A673 (cell line): Measurements from ENCODE around the gene KIF1A. TPM values are rescaled to one million over a fixed set of nuclear protein-coding genes. Genes with fewer than 3 reads are reported as not detected.
"Not testable (repeated sequence)": the region's sequence is repeated elsewhere in the genome, so short reads cannot be mapped to it uniquely, and the experiment has no call there.

Source experiments
- BruUV-seq: library from RNA; stranded (reverse); fragments of 400-500 nt; replicated peaks from 2 replicates; lab custom pipeline; 2021; lab: Mats Ljungman, UMichigan
- CTCF ChIA-PET: fragments of 300-600 bp; sonication (Branson Sonifier 250); formaldehyde crosslinking; loops from one replicate; lab custom pipeline; 2022; ENCODE audit warnings: antibody characterized with exemption; lab: Charles Lee
- POLR2A ChIA-PET: fragments of 300-600 bp; sonication (Branson Sonifier 250); formaldehyde crosslinking; loops from one replicate; lab custom pipeline; 2022; ENCODE audit warnings: antibody characterized with exemption; ENCODE audit not compliant: low non-redundant PET; lab: Charles Lee
- DNase-seq: peaks from one replicate; pipeline ENCODE4 v3.0.0-alpha.2; 2015; ENCODE audit warnings: low spot score
- H3K27ac ChIP-seq: fragments of 200-600 bp; sonication (generic); 2 replicates; pipeline ENCODE4 v1.5.1; 2016; ENCODE audit warnings: mixed run types, low read depth, mild to moderate bottlenecking, mixed read lengths, antibody characterized with exemption, low read length; ENCODE audit not compliant: poor library complexity, severe bottlenecking
- H3K27me3 ChIP-seq: fragments of 200-600 bp; sonication (generic); replicated peaks from 2 replicates; pipeline ENCODE4 v1.6.1; 2017; ENCODE audit warnings: mixed run types, low read depth, mild to moderate bottlenecking, mixed read lengths, antibody characterized with exemption, low read length; ENCODE audit not compliant: insufficient read depth, poor library complexity
- H3K36me3 ChIP-seq: fragments of 200-600 bp; sonication (generic); 2 replicates; pipeline ENCODE4 v1.6.1; 2016; ENCODE audit warnings: mixed run types, mild to moderate bottlenecking, mixed read lengths, antibody characterized with exemption, low read length; ENCODE audit not compliant: insufficient read depth, poor library complexity, severe bottlenecking
- H3K4me1 ChIP-seq: fragments of 200-600 bp; sonication (generic); 2 replicates; pipeline ENCODE4 v1.6.1; 2017; ENCODE audit warnings: mixed run types, mild to moderate bottlenecking, mixed read lengths, antibody characterized with exemption, low read length; ENCODE audit not compliant: insufficient read depth, poor library complexity, severe bottlenecking
- H3K4me3 ChIP-seq: fragments of 200-600 bp; sonication (generic); 2 replicates; pipeline ENCODE4 v1.5.1; 2016; ENCODE audit warnings: low read depth, mixed run types, mild to moderate bottlenecking, mixed read lengths, low read length; ENCODE audit not compliant: poor library complexity, severe bottlenecking
- H3K9me3 ChIP-seq: fragments of 200-600 bp; sonication (generic); 2 replicates; pipeline ENCODE4 v1.6.1; 2016; ENCODE audit warnings: mixed run types, low read depth, mild to moderate bottlenecking, mixed read lengths, antibody characterized with exemption, low read length; ENCODE audit not compliant: poor library complexity, severe bottlenecking
- intact Hi-C: fragments of 100-400 bp; cut with micrococcal nuclease; formaldehyde crosslinking; loops from one replicate; pipeline ENCODE4 v1.10.0; 2022; ENCODE audit not compliant: unreplicated experiment
- total RNA-seq: library from RNA; stranded (reverse); gene quantifications from 2 replicates; pipeline ENCODE4 v1.2.3, GENCODE V29; 2021

Gene KIF1A
- total RNA-seq, 1 experiment from 2014 or later: 330 TPM

DNA sequence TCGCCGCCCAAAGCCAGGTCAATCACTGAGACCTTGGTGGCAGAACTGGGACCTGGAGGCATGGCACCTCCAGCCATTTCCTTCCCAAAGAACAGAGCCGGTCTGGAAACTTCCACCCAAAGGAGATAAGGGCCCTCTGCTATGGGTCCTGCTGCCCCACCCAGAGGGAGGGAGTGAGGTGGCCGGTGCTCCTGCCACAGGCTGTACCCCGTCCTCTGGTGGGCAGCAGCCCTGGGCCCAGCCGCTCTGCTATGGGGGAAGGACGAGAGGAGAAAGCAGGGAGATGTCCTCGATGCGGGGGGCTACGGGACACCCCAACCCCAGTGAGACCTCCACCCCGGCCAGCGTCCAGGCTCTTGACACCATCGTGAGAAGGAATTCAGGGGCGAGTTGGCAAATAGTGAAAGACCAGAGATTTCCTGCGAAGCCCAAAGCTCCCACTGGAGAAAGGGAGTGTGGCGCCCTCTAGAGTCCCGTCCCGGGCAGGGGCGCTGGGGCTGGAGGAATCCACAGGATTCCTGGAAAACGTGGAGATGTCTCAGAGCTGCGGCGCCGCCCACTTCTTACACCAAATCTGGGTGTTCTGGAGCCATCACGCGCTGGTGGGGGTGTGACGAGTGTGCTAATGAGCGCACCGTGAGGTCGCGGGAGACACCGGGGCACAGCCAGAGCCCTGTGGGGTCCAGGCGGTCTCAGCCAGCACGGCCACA, 121.0 kb downstream of the KIF1A start:
- H3K4me3 ChIP-seq, H3K4me1 ChIP-seq, POLR2A ChIA-PET, H3K27ac ChIP-seq, CTCF ChIA-PET, H3K27me3 ChIP-seq, H3K9me3 ChIP-seq, intact Hi-C loops, H3K36me3 ChIP-seq, DNase-seq, BruUV-seq: not testable (repeated sequence)

DNA sequence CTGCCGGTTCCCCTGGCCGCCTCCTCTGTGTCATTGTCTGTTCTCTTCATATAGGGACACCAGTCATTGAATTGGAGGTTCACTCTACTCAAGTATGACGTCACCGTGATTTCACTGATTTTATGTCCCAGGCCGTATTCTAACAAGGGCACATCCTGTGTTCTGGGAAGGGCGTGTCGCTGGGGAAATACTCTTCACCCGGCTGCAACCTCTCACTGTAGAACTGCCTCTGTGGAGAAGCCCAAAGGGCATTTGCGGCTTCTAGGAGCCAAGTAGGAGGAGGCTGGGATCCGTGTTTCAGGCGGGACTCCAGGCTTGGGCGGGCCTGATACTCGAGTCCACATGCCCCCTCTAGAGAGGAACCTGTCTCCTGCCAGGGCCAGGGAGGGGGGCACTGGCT, 123.5 kb downstream of the KIF1A start:
- H3K27ac ChIP-seq, POLR2A ChIA-PET, BruUV-seq, H3K4me1 ChIP-seq, H3K36me3 ChIP-seq, H3K9me3 ChIP-seq, H3K27me3 ChIP-seq, intact Hi-C loops, H3K4me3 ChIP-seq, DNase-seq, CTCF ChIA-PET: not testable (repeated sequence)

DNA sequence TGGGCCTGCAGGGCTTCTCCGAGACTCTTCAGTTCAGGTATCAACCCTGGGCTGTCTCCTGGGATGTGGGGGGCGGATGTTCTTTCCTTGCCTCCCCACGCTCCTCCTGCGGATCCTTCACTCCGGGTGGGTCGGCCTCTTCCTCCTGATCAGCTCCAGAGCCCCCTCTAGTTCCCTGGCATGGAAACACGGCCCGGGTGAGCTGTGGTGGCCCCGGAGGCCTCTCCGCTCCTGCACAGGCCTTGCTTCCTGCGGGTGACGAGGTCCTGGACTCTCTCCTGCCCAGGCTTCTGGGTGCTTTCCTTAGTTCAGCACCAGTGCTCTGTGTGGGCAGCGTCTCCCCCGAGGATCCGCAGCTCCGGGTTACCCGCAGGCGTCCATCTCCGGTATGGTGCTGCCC, 124.4 kb downstream of the KIF1A start:
- H3K4me1 ChIP-seq, CTCF ChIA-PET, intact Hi-C loops, BruUV-seq, H3K4me3 ChIP-seq, H3K27me3 ChIP-seq, DNase-seq, H3K27ac ChIP-seq, H3K36me3 ChIP-seq, POLR2A ChIA-PET, H3K9me3 ChIP-seq: not testable (repeated sequence)

DNA sequence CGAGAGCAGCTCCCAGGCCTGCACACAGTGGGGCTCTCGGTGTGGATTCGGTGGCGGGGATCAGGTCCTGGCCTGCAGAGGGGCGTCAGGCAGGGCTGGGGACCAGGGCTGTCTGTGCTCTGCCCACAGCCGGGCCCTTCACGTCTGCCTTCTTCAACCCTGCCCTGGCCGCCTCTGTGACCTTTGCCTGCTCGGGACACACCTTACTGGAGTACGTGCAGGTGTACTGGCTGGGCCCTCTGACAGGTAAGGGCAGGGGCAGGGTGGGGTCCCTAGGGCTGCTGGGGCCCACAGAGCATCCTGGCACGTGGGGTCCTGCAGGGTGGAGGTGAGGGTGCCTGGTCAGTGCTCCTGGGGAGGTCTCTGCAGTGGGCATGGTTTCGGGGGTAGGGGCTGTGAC, 125.7 kb downstream of the KIF1A start:
- CTCF ChIA-PET, H3K4me1 ChIP-seq, H3K36me3 ChIP-seq, H3K27ac ChIP-seq, DNase-seq, BruUV-seq, H3K9me3 ChIP-seq, intact Hi-C loops, H3K27me3 ChIP-seq, H3K4me3 ChIP-seq, POLR2A ChIA-PET: not testable (repeated sequence)

GRCh38 chr2:240692583-240693561, 127.1 kb downstream of the KIF1A start:
- DNase-seq, H3K9me3 ChIP-seq, BruUV-seq, H3K4me1 ChIP-seq, H3K27me3 ChIP-seq, H3K4me3 ChIP-seq, intact Hi-C loops, POLR2A ChIA-PET, CTCF ChIA-PET, H3K27ac ChIP-seq, H3K36me3 ChIP-seq: not testable (repeated sequence)

GRCh38 chr2:240691631-240692420, 128.2 kb downstream of the KIF1A start, which contains the start of gene AQP12A:
AQP12A (plus strand) TSS chr2:240691866; CDS start chr2:240691914, 48 bp downstream.
- not testable (repeated sequence) for DNase-seq

DNA sequence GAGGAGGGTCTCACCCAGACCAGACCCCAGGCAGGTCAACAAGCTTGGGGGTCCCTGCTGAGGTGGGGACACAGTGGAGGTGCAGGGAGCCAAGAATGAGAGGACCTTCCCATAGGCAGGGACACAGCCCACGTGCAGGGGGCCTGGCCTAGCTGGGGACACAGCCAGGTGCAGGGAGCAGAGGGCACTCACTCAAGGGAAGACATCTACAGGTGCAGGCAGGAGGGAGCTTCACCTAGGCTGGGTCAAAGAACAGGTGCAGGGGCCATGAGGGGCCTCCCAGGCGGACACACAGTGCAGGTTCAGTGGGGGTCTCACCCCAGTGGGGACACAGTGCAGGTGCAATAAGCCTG, 129.0 kb downstream of the KIF1A start:
- CTCF ChIA-PET, POLR2A ChIA-PET, H3K4me3 ChIP-seq, H3K27ac ChIP-seq, H3K36me3 ChIP-seq, H3K4me1 ChIP-seq, intact Hi-C loops, DNase-seq, H3K9me3 ChIP-seq, BruUV-seq, H3K27me3 ChIP-seq: not testable (repeated sequence)

More at GRCh38 chr2:240691631-240692420, 128.2 kb downstream of the KIF1A start, which contains the start of gene AQP12A:
- BruUV-seq, H3K4me3 ChIP-seq, H3K36me3 ChIP-seq, H3K27ac ChIP-seq, intact Hi-C loops, H3K27me3 ChIP-seq, H3K4me1 ChIP-seq, H3K9me3 ChIP-seq, CTCF ChIA-PET, POLR2A ChIA-PET: not testable (repeated sequence)
